SJCRH30 (cell line): ENCODE data around the gene CD209. TPM values are rescaled to one million over a fixed set of nuclear protein-coding genes. Genes with fewer than 3 reads are reported as not detected.

Source experiments
- DNase-seq, 2 experiments: peaks; one replicate each; pipeline ENCODE4 v3.0.0-alpha.2; 2015 to 2020
- H3K27ac ChIP-seq: fragments of 250-450 bp; sonication (Bioruptor Pico); 2 replicates; pipeline ENCODE4 v1.5.1; 2020; ENCODE audit warnings: mild to moderate bottlenecking, moderate library complexity
- H3K27me3 ChIP-seq: fragments of 250-450 bp; sonication (Bioruptor Pico); 2 replicates; pipeline ENCODE4 v1.5.1; 2020; ENCODE audit warnings: mild to moderate bottlenecking, moderate library complexity
- H3K36me3 ChIP-seq: fragments of 250-450 bp; sonication (Bioruptor Pico); 2 replicates; pipeline ENCODE4 v1.5.1; 2020; ENCODE audit warnings: mild to moderate bottlenecking, moderate library complexity
- H3K4me1 ChIP-seq: fragments of 250-450 bp; sonication (Bioruptor Pico); 2 replicates; pipeline ENCODE4 v1.5.1; 2020; ENCODE audit warnings: mild to moderate bottlenecking, moderate library complexity
- H3K4me3 ChIP-seq: fragments of 250-450 bp; sonication (Bioruptor Pico); 2 replicates; pipeline ENCODE4 v1.5.1; 2020; ENCODE audit warnings: mild to moderate bottlenecking, moderate library complexity
- H3K9me3 ChIP-seq: fragments of 250-450 bp; sonication (Bioruptor Pico); replicated peaks from 2 replicates; pipeline ENCODE4 v1.5.1; 2020; ENCODE audit warnings: mild to moderate bottlenecking, moderate library complexity
- total RNA-seq: library from RNA; depleted of rRNA; stranded (reverse); fragments of >200 nt; shearing (Covaris generic); gene quantifications from 2 replicates; pipeline ENCODE4 v1.2.3, GENCODE V29; 2014

Gene CD209
- total RNA-seq, 1 experiment from 2014 or later: not detected

DNA sequence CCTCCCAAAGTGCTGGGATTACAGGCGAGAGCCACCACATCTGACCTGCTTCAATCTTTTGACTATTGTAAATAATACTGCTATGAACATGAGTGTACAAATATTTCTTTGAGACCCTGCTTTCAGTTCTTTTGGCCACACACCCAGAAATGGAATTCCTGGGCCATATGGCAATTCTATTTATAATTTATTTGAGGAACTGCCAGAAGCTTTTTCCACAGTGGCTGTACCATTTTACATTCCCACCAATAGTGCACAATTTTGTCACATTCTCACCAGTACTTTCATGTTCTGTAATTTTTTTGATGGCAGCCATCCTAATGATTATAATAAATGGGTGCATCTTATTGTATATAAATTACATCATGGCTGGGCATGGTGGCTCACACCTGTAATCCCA lies 31.7 kb downstream of the CD209 start:
- no peak overlapping the region for H3K4me3 ChIP-seq
- no peak for DNase-seq
- no peak overlapping the region for H3K27ac ChIP-seq
- no peaks in the 10 kb centered on the region for H3K27me3 ChIP-seq
- no peaks in the 10 kb centered on the region for H3K4me1 ChIP-seq
- H3K36me3 ChIP-seq: no peaks in the 10 kb centered on the region
- no peaks in the 10 kb centered on the region; the same call in 1 of the 2 replicates for H3K9me3 ChIP-seq

- DNase-seq: no peak
- Histone ChIP-seq H3K27ac (no peak overlapping the region), H3K36me3 (no peaks in the 10 kb centered on the region), H3K4me3 (no peak overlapping the region), H3K9me3 (no peaks in the 10 kb centered on the region), H3K27me3 (no peaks in the 10 kb centered on the region), H3K4me1 (no peaks in the 10 kb centered on the region)
Observed at GRCh38 chr19:7710616-7711015, 36.7 kb downstream of the CD209 start.

GRCh38 chr19:7709932-7710460 lies 37.3 kb downstream of the CD209 start:
- H3K9me3 ChIP-seq: no peaks in the 10 kb centered on the region
- no peak overlapping the region for H3K4me3 ChIP-seq
- no peaks in the 10 kb centered on the region for H3K27me3 ChIP-seq
- no peak for DNase-seq
- no peaks in the 10 kb centered on the region for H3K36me3 ChIP-seq
- H3K27ac ChIP-seq: no peak overlapping the region
- no peaks in the 10 kb centered on the region for H3K4me1 ChIP-seq

DNA sequence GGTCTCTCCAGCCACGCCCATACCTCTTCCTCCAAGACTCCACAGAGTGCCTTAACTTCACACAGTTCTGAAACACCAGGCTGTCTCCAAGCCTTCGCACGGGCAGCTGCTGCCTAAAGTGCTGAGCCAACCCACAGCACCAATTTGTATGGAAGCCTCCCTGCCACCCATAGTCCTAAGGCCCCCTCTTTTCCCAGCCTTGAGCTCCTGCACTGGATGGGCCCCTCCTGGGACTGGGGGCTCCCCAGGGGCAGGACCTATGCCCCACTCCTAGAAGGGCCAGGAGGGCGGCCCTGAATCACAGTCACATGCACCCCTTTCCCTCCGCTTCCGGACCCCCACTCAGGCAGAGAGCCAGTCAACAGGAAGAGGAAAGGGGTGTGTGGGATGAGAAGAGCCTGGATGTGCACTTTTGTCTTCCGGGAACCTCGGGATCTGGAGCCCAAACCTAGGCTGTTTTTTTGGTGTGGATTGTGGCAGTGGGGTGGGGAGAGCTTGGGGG lies 40.3 kb downstream of the CD209 start:
- no peak for DNase-seq
- Histone ChIP-seq H3K9me3 (no peaks in the 10 kb centered on the region), H3K36me3 (no peaks in the 10 kb centered on the region), H3K27ac (no peak overlapping the region), H3K27me3 (no peaks in the 10 kb centered on the region), H3K4me1 (no peaks in the 10 kb centered on the region), H3K4me3 (no peak overlapping the region)

DNA sequence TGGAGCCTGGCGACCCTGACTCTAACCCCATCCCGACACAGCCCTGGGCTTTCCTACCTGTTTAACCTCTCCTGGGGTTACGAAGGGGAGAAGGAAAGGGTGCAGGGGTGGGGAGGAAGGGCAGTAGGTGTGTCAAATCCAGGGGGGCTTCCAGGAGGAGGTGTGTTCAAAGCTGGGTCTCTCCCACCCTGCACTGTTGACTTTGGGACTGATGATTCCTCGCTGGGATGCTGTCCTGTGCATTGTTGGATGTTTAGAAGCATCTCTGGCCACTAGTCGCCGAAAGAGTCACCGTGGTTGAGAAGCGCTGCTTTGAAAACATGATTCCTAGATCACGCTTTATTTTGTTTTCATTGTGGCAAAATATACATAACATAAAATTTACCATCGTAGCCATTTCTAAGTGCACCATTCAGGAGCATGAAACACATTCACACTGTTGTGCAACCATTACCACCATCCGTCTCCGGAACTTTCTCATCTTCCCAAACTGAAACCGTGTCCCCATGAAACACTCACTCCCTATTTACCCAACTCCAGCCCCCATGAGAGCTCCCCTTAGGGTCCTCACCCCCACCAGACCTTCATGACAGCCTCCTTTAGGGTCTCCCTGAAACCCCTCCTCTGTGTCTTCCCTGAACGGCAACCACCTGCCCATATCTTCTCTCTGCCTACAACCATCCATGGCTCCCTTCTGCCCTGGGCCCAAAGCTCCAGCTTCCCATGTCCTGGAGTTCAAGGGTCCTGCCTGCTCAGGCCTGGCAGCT lies 41.0 kb downstream of the CD209 start:
- no peak overlapping the region for H3K4me3 ChIP-seq
- no peaks in the 10 kb centered on the region for H3K4me1 ChIP-seq
- no peak overlapping the region for H3K27ac ChIP-seq
- no peaks in the 10 kb centered on the region for H3K36me3 ChIP-seq
- no peaks in the 10 kb centered on the region for H3K9me3 ChIP-seq
- no peaks in the 10 kb centered on the region for H3K27me3 ChIP-seq
- no peak for DNase-seq

GRCh38 chr19:7705387-7706187 lies 41.7 kb downstream of the CD209 start:
- DNase-seq: no peak
- H3K27ac ChIP-seq: no peak overlapping the region
- no peaks in the 10 kb centered on the region for H3K9me3 ChIP-seq

DNA sequence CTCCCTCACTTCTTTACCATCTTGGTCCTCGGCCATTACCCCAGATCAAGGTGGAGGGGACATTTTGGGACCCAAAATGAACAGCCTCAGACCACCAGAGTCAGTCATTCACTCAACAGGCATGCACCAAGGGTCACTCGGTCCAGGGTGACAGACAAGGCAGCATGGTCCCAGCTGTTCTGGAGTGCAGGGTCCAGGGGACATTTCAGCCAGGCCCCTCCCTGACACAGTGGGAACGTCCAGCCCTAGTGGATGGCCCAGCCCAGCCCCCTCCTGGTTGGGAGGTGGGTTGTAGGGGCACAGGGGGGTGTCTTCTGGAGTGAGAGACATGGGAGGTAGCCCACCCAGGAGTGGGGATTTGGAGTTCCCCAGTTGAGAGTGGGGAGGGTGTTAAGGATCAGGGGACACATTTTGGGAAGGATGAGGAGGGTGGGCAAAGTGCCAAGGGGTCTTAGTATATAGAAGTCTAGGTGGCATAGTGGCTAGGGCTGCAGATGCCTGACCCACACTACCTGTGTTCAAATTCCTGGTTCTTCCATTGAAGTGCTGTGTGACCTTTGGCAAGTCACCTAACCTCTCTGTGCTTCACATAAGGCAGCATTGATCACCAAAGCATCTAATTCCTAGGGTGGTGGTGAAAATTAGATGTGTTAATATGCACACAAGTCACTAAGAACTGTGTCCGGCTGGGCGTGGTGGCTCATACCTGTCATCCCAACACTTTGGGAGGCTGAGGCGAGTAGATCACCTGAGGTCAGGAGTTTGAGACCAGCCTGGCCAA lies 42.9 kb downstream of the CD209 start:
- DNase-seq: no peak
- no peak overlapping the region for H3K27ac ChIP-seq
- H3K27me3 ChIP-seq: no peaks in the 10 kb centered on the region
- no peak overlapping the region for H3K4me3 ChIP-seq
- H3K9me3 ChIP-seq: no peaks in the 10 kb centered on the region
- no peaks in the 10 kb centered on the region for H3K4me1 ChIP-seq
- H3K36me3 ChIP-seq: no peaks in the 10 kb centered on the region

More at GRCh38 chr19:7705387-7706187, 41.7 kb downstream of the CD209 start:
- H3K4me3 ChIP-seq: no peak overlapping the region
- H3K27me3 ChIP-seq: no peaks in the 10 kb centered on the region
- no peaks in the 10 kb centered on the region for H3K4me1 ChIP-seq
- H3K36me3 ChIP-seq: no peaks in the 10 kb centered on the region

DNA sequence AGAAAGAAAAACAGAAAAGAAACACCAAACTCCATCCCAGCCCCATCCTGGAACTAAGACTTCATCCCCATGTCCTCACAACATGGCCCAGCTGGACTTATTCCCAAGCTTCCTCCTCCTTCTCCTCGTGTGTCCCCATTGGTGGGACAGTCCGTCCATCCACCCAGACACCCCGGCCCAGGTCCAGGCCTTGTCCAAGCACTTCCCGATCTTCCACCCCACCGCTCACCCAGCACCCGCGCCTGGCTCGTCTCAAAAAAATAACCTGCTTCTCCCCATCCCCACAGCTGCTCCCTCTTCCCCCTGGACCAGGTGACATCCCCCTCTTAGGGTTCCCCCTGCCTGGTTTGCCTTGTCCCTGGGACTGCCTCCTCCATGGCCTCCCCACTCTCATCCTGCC lies 44.0 kb downstream of the CD209 start:
- Histone ChIP-seq H3K9me3 (no peaks in the 10 kb centered on the region), H3K4me3 (no peak overlapping the region), H3K36me3 (no peaks in the 10 kb centered on the region), H3K27me3 (no peaks in the 10 kb centered on the region), H3K27ac (no peak overlapping the region), H3K4me1 (no peaks in the 10 kb centered on the region)
- no peak for DNase-seq

GRCh38 chr19:7701654-7702457 lies 45.5 kb downstream of the CD209 start, which contains the start of gene FCER2:
Gene FCER2, minus strand, starts transcription at chr19:7702131. Its CDS starts 2,371 bp downstream, at chr19:7699760.
- no peak within 1 kb of the TSS for H3K4me3 ChIP-seq
- H3K27me3 ChIP-seq: no peaks in the 10 kb centered on the region
- no peaks in the 10 kb centered on the region for H3K36me3 ChIP-seq
- no peak within 1 kb of the TSS for H3K27ac ChIP-seq
- H3K9me3 ChIP-seq: no peaks in the 10 kb centered on the region
- no peak for DNase-seq
- H3K4me1 ChIP-seq: no peaks in the 10 kb centered on the region

GRCh38 chr19:7701049-7701653 lies 46.2 kb downstream of the CD209 start:
- Histone ChIP-seq H3K4me3 (no peak overlapping the region), H3K4me1 (no peaks in the 10 kb centered on the region), H3K9me3 (no peaks in the 10 kb centered on the region), H3K36me3 (no peaks in the 10 kb centered on the region), H3K27ac (no peak overlapping the region), H3K27me3 (no peaks in the 10 kb centered on the region)
- no peak for DNase-seq

GRCh38 chr19:7699417-7700401 lies 47.6 kb downstream of the CD209 start:
- Histone ChIP-seq H3K27ac (no peak overlapping the region), H3K9me3 (no peaks in the 10 kb centered on the region), H3K27me3 (no peaks in the 10 kb centered on the region), H3K4me1 (no peaks in the 10 kb centered on the region), H3K4me3 (no peak overlapping the region), H3K36me3 (no peaks in the 10 kb centered on the region)
- DNase-seq: no peak

DNA sequence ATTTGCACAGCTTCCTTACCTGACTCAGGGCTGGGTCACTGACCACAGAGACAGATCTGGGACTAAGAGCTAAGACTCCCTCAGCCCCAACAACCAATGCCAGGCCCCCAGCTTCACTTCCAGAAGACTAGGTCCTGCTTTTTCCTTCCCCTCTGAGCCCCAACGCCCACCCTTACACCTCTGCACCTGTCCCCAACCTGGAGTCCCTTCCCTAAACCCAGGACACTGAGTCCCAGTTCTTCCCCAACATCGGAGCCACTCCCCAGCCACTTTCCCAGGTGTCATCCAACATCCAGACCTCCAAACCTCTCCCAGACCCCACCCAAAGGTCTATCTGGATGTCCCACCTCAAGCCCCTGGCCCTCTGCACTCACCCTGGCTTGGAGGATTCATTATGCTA lies 48.3 kb downstream of the CD209 start:
- H3K4me1 ChIP-seq: no peaks in the 10 kb centered on the region
- no peaks in the 10 kb centered on the region for H3K36me3 ChIP-seq
- no peaks in the 10 kb centered on the region for H3K27me3 ChIP-seq
- no peak for DNase-seq
- H3K27ac ChIP-seq: no peak overlapping the region
- H3K4me3 ChIP-seq: no peak overlapping the region
- H3K9me3 ChIP-seq: no peaks in the 10 kb centered on the region

DNA sequence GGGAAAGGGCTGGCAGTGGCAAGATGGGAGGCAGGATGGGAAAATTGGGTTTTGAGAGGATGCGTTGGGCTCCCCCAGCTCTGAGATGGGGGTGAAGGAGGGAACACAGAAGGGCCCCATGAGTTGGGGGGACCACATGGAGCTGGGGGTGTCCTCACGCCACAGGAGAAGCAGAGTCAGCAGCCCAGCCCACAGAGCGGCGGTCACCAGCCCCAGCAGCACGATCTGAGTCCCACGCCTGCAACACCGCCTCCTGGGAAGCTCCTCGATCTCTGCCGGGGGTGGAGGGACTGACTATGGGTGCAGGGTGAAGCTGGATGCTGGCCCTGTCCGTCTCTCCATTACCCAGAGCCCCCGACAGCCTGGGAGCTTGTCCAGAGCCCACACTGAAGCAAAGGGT lies 48.8 kb downstream of the CD209 start:
- Histone ChIP-seq H3K36me3 (no peaks in the 10 kb centered on the region), H3K9me3 (no peaks in the 10 kb centered on the region), H3K4me3 (no peak overlapping the region), H3K27me3 (no peaks in the 10 kb centered on the region), H3K27ac (no peak overlapping the region), H3K4me1 (no peaks in the 10 kb centered on the region)
- no peak for DNase-seq
